Erythroblast (primary cell): ENCODE measurements around the gene PATJ.

Experiments
- DNase-seq, 2 experiments: peaks; one replicate each; lab custom pipeline; 2025; lab: John Stamatoyannopoulos, UW
- GATA1 ChIP-seq: IDR thresholded peaks from 2 replicates; pipeline ENCODE4 v1.6.1; 2011; ENCODE audit warnings: low read depth, mild to moderate bottlenecking, control low read depth, low read length, moderate library complexity
- POLR2A ChIP-seq: IDR thresholded peaks from 2 replicates; pipeline ENCODE4 v1.6.1; 2011; ENCODE audit warnings: mild to moderate bottlenecking, low read length

The PATJ gene

GRCh38 chr1:61967750-61968149 lies 225.5 kb downstream of the PATJ start:
- no peak for TF ChIP-seq POLR2A
- TF ChIP-seq GATA1: no peak
- no peak for DNase-seq

GRCh38 chr1:61968869-61969268 lies 226.6 kb downstream of the PATJ start:
- no peak for DNase-seq
- TF ChIP-seq POLR2A: no peak
- no peak for TF ChIP-seq GATA1

- DNase-seq: no peak
- no peak for TF ChIP-seq GATA1
- no peak for TF ChIP-seq POLR2A
These were observed 231.0 kb downstream of the PATJ start for GRCh38 chr1:61973100-61973837.

- no peak for TF ChIP-seq GATA1
- TF ChIP-seq POLR2A: no peak
- DNase-seq: no peak
These were observed 233.4 kb downstream of the PATJ start for GRCh38 chr1:61975638-61976037.

GRCh38 chr1:61976566-61976965 lies 234.3 kb downstream of the PATJ start:
- TF ChIP-seq GATA1: no peak
- TF ChIP-seq POLR2A: no peak
- no peak for DNase-seq

GRCh38 chr1:61978796-61979195 lies 236.5 kb downstream of the PATJ start:
- TF ChIP-seq POLR2A (no peak), GATA1 (no peak)
- no peak for DNase-seq

- DNase-seq: no peak
- TF ChIP-seq GATA1 (no peak), POLR2A (no peak)
These were observed 237.4 kb downstream of the PATJ start for GRCh38 chr1:61979729-61980128.

- DNase-seq: no peak
These were observed 238.3 kb downstream of the PATJ start for GRCh38 chr1:61980561-61980960.

GRCh38 chr1:61981870-61982660 lies 239.8 kb downstream of the PATJ start:
- no peak for TF ChIP-seq GATA1
- no peak for TF ChIP-seq POLR2A
- no peak for DNase-seq

More at GRCh38 chr1:61980561-61980960, 238.3 kb downstream of the PATJ start:
- TF ChIP-seq POLR2A (no peak), GATA1 (no peak)

- DNase-seq: no peak
- TF ChIP-seq GATA1 (no peak), POLR2A (no peak)
These were observed 241.0 kb downstream of the PATJ start for GRCh38 chr1:61983236-61983635.

- no peak for DNase-seq
- TF ChIP-seq POLR2A (no peak), GATA1 (no peak)
These were observed 250.0 kb downstream of the PATJ start for GRCh38 chr1:61992257-61992656.

- DNase-seq: no peak
- TF ChIP-seq POLR2A: no peak
- TF ChIP-seq GATA1: no peak
These were observed 251.2 kb downstream of the PATJ start for GRCh38 chr1:61993331-61993961.

GRCh38 chr1:61995641-61996040 lies 253.4 kb downstream of the PATJ start:
- TF ChIP-seq GATA1 (no peak), POLR2A (no peak)
- DNase-seq: no peak

GRCh38 chr1:61997123-61997522 lies 254.8 kb downstream of the PATJ start:
- no peak for DNase-seq
- TF ChIP-seq POLR2A (no peak), GATA1 (no peak)

GRCh38 chr1:62003777-62004176 lies 261.5 kb downstream of the PATJ start:
- TF ChIP-seq GATA1 (no peak), POLR2A (no peak)
- DNase-seq: no peak
